Suprapubic skin (tissue), 4 donors: ENCODE data around the gene COPG2.

Experiments
- CTCF ChIP-seq, 2 donors: fragments of 200-600 bp in 1 of 2; fragments of 450-650 bp in 1 of 2; sonication (generic) in 1 of 2; IDR thresholded peaks; one replicate each; pipeline ENCODE4 v1.5.1; 2016 to 2019; ENCODE audit warnings: antibody characterized with exemption in 2 of 2, mild to moderate bottlenecking in 1 of 2, moderate library complexity in 1 of 2
- EP300 ChIP-seq: sonication (generic); formaldehyde crosslinking; IDR thresholded peaks from one replicate; pipeline ENCODE4 v1.6.1; 2017; ENCODE audit warnings: antibody characterized with exemption
- POLR2AphosphoS5 ChIP-seq, 3 donors: sonication (generic); formaldehyde crosslinking; IDR thresholded peaks; one replicate each; pipeline ENCODE4 v1.6.1; 2017; ENCODE audit warnings: antibody characterized with exemption in 3 of 3

GRCh38 chr7:130654850-130655249, 13.7 kb downstream of the COPG2 start:
- TF ChIP-seq CTCF (IDR thresholded peaks at IDR 0.05), result no peak
- TF ChIP-seq EP300, result no peak
- TF ChIP-seq POLR2AphosphoS5 (IDR thresholded peaks at IDR 0.05), result no peak
